Inflammatory macrophage treated with lipopolysaccharide for 4 hours (primary cell): ENCODE data around the gene DCP1B.
A peak's percentile ranks its signal among the peaks of the same experiment; 100 is the strongest.

ENCODE experiments used
- DNase-seq: peaks from one replicate; pipeline ENCODE4 v3.0.0-alpha.2; 2020

Gene DCP1B

DNA sequence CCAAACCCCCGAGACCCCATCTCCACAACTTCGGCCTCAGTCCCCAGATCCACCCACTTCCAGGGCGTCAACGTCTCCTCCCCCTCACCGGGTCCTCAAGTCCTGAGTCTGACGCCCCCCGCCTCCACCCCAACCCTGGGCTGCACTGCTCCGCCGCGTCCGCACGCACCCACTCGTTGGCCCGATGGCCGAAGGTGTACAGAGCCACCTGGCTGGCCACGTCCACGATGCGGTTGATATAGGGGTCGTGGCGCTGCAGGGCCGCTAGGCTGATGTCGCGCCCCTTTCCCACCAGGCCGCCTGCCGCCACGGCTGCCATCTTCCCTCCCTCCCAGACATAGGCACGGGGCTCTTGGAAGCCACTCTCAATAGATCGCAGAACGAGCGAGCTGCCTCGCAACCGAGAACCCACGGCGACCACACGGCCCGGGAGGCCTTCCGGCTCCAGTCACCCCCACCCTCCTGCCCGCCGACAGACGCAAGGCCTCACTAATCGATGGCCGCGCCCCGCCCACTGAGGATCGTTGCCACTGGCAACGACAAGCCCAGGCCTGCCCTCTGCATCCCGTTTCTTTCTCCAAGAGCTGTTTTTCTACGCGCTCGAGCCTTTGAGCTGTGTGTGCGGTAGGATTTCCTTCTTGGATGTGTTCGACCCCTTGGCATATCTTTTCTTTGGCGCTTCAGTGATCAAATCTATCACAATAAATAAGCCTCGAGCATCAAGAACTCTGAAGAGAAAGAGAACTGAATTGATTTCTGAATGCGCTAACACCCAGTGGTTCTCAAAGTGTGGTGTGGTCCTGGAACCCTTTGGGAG lies at the start of gene DCP1B:
Gene DCP1B, minus strand, starts transcription at position 345 of the 817 bp plus-strand sequence. Its CDS starts 26 bp downstream, at position 319.
- peak; percentile 94 for DNase-seq

DNA sequence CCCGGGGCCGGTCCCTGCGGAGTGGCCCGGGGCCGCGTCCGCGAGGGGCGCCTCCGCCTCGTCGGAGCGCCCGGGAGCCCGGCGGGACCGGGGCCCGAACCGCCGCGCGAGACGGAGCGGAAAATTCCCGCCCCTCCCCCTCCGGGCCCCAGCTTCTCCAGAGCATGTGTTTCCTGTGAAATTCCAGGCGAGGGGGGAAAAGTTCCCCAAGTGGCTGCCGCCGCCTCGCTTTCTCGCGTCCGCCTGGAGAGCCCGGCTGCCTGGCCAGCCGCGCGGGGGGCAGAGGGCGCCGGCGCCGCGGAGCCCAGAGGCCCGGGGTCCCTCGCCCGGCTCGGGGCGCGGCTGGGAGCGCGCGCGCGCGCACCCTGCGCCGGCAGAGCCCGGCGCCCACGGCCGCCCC lies 49.4 kb upstream of the DCP1B start:
- DNase-seq = no peak

DNA sequence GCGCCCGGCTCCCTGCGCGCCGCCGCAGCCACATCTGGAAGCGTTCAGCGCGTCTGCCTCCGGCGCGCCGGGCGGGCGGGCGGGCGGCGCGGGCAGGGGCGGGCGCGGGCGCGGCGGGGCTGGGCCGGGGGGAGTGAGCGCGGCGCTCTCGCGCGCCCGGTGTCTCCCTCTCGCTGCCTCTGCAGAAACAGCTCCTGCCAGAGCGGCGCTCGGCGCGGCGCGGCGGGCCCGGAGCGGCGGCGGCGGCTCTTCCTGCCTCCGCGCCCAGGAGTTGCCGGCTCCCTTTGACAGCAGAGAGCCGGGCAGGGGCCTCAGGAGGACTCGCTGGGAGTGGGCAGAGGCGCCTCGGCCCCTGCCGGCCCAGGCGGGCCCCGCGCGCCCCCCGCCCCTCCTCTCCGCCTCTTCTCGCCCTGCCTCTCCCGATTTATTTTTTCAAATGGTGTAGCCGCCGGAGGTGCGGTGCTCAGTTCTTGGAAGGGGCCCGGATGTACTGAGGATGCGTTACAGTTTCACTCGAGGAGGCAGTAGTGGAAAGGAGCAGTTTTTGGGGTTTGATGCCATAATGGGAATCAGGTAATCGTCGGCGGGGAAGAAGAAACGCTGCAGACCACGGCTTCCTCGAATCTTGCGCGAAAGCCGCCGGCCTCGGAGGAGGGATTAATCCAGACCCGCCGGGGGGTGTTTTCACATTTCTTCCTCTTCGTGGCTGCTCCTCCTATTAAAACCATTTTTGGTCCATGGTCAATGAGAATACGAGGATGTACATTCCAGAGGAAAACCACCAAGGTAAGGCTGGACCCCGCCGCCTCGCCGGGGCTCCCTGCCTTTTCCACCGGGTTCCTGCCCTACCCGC lies 48.8 kb upstream of the DCP1B start, which contains the start of gene CACNA1C:
Gene CACNA1C, plus strand, starts transcription at position 162 of the 853 bp plus-strand sequence. Its CDS starts 576 bp downstream, at position 738.
- DNase-seq = no peak

DNA sequence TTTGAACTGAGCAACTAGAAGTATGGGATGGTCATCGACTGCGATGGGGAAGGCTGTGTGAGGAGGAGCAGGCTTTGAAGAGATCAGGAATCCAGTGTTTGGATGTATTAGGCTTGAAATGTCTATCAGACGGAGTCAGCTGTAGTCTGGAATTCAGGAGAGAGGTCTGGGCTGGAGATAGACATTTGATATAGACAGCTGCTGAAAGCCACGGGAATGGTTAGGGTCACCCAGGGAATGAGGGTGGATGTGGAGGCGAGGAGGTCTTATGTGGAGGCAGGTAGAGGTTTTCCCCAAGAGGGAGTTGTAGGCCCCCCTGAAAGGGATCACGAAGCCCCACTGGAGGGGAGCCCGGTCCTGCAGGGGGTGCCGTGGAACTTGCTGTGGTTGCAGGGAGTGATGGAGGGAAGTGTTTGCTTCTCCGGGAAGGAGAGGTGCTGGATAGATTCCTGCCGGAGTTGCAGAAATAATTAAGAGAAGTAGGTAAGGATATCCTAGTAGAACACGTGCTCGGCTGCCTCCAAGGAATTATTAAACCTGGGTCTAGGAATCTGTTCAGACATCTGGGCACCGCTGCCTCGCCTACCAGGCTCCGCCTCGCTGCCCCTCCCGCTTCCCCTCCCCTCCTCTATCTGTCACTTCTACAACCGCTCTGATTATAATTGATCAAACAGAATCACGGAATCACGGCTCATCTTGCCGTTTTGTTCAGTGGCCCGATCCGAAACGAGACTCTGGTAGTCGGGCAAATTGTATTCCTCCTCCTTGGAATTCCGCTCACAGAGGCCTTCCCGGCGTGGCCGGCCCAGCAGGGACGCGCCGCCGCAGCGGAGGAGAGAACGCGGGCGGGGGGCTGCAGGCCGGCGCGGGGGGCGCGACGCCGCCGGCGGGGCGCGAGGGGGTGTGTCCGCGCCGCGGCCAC lies 47.7 kb upstream of the DCP1B start:
- no peak for DNase-seq

DNA sequence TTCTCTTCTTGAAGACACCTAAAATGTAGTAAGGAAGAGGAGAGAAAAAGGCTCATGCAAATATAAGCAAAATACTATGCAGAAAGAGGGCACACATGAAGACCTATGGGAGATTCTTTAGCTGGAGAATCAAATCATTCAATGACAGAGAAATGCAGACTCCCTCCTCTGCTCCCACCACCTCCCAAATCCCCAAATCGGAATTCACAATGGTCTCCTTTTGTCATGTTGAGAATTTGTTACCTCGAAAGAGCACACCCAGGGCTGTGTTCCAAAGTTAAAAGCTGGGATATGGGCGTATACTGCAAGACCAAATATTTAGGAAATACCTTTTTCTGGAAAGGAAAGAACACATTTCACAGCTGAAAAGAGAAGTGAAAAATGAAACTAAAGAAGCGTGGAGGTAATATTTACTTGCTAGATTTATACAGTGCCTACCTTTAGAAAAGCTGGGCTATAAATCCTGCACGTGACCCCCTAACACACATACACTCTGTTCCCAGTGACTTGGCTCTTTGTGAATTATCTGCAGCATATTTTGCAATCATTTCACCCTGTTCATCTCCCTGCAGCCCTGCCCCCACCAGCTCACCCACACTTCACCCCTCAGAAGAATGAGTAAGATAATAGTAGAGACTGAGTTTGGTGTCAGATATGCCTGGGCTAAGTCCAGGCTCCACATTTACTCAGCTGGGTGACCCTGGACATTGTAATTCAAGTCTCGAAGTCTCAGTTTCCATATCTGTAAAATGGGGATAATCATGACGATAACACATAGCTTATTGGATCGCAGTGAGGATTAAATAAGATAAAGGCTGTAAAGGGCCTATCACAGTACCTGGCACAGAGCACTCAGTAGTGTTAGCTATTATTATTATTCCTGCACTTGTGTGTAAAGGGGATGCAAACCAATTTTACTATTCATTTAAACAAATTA lies 45.6 kb upstream of the DCP1B start:
- no peak for DNase-seq

DNA sequence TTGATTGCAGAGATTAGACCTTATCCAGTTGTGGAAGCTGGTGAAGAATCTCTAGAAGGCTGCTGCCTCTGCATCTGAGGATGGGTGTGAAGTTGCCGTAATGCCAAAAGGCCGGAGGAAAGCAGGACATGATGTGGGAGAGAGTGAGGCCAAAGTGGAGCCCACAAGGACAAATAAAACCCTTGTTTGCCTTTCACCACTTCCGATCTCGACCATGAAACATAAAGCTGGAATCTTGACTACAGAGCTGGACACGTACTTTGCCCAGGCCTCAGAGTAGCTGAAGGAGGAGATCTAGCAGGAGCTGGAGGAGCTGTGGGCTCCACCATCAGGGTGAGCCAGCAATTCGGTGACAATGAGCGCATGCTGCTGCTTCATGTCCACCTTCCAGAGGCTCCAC lies 43.5 kb upstream of the DCP1B start:
- DNase-seq = no peak

DNA sequence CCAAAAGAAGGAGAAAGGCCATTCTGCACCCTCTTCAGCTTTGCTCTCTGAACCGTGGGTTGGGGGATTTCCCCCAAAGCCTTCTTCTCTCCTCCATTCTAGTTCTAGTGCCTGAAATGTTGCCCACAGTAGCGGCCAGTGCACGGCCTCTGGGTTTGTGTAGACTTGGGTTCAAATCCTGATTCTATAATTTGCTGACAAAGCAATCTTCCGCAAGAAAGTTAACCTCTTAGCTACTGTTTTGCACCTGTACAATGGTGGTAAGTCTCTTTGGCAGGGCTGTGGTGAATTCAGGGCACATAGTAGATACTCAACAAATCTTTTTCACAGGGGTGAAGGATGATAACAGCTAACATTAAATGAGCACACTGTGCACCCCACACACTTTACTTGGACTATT lies 42.7 kb upstream of the DCP1B start:
- no peak for DNase-seq

DNA sequence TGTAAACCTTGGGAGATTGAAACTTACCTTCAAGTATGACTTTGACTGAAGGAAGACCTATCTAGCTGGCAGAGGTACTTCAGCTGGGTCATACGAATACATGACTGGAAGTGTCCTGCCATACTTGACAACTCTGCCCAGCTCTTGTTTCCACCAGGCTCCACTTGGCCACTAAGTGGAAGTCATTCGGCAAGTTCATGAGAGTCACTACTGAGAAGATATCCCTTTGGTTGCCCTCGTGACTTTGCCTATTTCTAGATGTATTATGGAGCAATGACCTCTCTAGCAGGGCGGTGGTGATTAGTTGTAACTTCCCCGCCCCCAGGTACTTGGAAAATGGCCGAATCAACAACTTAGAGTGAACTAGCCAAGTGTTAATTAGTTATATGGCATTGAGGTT lies 39.9 kb upstream of the DCP1B start:
- no peak for DNase-seq

DNA sequence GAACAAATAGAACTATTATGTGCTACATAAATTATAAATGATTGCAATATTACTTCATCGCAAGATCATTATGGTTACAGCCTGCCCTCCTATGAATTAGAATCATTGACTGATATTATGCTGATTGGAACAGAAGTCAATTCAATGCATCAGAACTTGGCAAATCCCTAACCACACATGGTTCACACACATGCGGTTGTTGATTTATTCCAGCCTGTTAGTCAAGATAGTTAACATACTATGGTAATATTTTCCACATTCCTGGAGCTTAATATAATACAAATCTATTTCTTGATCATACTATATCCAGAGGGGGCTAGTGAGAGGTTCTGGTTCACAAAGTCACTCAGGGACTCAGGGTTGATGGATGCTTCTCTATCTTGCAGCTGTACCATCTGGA lies 38.8 kb upstream of the DCP1B start:
- DNase-seq = no peak

DNA sequence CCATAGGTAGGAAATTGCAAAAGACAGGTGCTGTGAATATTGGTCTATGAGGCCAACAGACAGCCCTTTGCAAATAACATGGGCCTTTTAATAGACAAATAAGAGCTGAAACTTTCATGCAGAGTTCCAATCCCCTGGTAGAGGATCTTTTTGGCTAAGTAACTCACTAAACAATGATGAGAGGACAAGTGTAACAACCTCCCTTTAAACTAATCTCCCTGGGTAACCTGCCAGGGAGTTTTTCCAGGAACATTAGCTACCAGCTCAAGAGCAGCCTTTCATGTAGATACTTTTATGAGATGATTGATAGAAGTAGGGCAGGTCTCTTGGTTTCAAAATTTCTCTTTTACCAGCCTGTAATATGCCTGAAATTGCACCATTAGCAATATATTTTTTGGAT lies 34.8 kb upstream of the DCP1B start:
- no peak for DNase-seq

DNA sequence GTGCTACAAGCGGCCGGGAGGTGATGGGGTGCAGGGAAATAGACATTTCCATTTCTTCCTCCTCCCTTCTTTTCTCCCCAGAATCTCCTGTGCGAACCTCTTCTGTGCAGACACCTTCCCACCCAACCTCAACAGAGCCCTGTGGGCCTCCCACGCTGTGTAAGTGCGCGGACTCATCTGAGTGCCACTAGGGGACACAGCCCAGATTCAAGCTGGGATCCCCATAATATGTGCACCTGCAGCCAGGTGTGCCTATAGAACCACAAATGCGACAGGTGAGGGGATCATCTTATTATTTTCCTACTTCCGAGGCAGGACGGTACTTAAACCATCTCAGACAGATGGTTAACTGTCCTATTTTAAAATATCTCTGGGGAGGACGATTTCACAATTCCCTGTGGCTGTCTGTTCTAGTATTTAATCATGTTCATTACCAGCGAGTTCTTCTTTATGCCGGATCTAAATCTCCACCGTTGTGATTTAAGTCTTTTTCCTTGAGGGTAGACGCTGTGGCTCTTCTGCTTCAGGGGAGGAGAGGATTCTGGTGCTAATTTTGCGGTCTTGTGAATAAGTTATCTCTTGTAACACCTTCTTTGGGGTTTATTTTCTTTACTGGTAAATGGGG lies 31.3 kb upstream of the DCP1B start:
- DNase-seq = no peak

DNA sequence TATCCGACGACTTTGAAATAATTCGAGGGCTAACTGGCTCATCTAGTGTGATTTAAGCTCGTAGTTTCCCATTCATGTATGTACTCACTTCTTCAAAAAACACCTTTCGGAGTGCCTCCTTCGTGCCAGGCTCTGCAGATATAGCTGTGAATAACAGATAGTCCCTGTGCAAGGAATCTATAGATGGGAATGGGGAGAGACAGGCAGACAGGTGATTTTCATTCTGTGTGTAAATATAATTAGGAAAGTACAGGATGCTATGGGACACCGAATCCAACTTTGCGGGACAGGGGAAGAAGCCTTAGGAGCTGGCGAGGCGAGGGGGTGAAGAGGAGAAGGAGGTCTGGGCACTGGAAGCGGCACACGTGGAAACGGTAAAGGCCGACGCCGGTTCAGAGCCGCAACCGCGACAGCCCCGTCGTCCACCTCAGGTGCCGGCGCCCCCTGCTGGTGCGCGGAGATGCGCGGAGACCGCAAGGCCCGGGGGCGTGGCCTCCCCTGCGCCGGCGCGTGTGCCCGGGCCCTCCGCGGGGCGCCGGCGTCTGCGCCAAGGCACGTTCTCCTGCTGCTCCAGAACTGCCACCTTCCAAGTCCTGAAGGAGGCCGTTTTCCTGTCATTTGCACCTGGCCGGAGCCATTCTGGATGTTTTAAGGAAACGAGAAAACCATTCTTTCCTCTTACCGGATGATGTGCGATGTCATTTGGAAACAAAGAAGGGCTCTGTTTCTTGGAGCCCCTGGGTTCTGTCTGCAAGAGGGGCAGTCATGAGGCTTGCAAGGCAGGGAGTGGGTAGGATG lies 30.6 kb upstream of the DCP1B start:
- peak; percentile 79 for DNase-seq

DNA sequence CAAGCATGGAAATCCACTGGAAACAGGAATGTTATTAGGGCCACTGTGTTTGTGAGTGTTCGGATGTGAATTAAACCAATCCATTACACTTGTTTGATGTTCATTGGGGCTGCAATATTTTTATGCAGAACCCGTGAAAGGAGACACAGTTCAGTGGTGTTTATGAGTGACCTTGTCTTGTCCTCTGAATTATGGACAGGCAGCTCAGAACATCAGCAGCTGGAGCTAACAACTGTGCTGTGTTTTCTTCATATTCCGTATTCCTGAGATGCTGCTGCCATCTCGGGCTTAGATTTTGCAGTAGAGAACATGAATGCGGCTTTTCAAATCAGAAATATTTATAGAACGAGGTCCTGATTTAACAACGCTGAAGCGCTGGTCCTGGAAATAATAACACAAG lies 28.2 kb upstream of the DCP1B start:
- DNase-seq = no peak

DNA sequence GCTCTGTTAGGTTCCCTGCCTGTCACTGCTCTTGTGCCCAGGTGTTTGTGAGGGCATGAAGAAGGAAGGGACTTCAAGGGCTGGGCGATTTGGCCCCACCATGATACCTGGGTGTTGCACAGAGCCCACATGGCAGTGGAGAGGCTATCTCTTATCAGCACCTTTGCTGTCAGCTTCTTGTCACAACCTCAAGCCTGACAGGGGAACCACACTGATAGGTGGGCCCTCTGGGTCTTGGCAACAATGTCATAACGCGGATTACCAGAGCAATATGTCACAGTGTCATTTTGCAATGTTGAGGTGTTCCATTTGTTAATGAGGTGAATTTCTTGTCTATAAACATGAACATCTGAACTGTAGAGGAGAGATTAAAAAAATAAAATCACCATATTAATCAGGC lies 25.6 kb upstream of the DCP1B start:
- no peak for DNase-seq

DNA sequence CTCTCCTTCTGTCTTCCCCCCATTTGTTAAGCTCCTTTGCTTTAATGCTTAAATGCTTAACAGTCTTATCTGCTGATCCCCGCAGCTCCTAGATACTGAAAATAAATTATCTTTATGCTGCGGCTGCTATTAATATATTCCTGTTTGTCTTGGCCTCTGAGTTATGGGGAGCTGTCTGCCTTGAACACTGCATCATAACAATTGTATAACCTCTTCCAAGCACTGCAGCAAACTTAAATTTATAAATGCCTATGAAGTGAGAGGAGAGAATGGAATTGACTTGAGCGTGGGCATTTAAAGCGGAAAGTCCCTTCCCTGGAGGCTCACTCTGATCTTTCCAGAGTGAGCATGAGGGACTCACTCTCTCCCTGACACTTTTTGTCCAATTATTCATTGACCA lies 23.1 kb upstream of the DCP1B start:
- no peak for DNase-seq

DNA sequence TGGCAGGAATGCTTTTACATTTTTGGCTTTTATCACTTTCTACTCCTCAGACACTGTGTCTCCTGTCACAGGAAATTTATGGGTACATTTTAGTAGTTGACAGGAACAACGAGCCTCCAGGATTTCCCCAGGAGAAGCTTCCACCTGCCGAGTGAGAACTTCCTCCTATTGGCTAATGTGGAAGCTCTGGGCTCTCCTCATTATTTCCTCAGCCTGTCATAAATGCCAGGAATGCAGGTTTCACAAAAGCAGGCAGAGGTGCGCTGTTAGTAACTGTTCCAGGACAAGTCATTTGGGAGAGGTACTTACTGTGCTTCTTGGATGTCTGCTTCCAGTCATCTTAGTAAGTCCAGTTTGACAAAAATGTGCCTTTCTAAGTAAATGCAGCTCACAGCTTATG lies 19.1 kb upstream of the DCP1B start:
- DNase-seq = no peak

DNA sequence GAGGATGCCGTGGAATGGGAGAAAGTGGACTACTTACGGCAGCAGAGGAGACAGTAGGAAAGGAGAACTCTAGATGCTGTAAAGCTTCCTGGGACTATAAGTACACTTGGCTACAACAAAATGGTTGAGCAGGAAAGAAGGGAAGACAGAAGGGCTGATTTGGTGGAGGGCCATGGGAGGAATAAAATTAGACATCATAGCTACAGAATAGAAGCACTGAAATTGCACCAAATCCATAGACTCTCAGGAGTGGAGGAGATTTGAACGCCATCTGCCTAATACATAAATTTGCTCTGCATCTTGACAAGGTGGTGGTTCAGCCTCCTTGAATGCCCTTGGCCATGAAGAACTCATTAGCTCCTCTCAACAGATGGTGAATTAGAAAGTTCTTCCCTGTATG lies 16.3 kb upstream of the DCP1B start:
- DNase-seq = no peak

DNA sequence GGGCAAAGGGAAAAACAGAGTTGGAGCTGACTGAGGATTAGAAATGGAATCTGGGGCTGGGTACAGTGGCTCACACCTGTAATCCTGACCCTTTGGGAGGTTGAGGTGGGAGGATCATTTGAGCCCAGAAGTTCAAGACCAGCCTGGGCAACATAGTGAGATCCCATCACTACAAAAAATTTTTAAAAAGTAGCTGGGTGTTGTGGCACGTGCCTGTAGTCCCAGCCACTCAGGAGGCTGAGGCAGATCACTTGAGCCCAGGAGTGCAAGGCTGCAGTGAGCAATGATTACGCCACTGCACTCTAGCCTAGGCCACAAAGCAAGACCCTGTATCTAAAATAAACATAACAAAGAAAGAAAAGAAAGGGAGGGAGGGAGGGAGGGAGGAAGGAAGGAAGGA lies 14.9 kb upstream of the DCP1B start:
- no peak for DNase-seq

DNA sequence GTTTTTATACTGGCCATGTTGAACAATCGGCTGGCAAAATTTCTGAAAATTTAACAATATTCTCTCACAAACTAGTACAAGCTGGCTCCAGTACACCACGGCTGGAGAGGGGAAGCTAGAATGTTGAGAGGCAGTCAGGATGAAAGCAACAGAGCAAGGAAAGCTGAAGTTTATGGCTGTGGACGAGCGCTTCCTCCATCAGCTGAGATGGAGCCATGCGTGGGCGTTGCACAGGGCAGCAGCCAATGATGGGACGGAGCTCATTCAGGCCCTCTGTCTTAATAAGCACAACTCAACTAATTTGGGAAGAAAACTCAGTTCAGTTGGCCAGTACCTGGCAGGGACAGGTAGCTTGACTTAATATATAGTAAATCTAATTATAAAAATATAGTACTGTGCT lies 14.1 kb upstream of the DCP1B start:
- no peak for DNase-seq

DNA sequence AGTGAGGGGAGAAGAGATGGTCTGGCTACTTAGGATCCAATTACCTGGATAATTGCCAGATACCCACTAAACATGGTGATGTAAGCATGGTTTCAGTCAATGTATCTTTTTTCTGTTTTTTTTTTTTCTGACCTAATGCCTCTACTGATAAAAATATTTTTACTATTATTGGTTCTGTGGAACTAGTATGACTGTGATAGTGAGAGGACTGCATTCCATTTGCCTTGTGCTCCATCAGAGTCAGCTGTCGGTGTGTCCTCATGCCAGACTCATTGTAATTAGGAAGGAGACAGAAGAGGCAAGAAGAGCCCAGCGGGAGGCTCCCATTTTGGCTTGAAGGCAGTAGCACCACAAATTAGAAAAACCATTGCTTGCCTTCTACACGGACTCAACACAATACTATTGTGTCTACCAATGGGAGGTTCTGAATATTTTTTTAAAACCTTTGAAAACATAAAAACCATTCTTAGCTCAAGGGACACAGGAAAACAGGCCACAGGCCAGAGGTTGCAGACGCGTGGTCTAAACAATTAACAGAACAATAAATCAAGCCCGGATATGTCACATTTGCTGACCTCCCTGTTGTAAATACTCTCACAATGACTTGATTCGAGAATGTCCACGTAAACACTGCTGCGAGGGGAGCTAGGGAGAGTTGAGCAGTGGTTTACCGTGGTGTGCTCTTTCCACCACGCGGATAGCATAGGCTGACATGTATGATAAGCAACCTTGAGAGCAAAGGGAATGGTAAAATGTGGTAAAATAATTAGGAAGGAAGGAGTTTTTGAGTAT lies 13.5 kb upstream of the DCP1B start:
- no peak for DNase-seq
